Gastroesophageal sphincter (tissue), 3 donors: ENCODE measurements around the gene LRRC41.

Experiments used
- EP300 ChIP-seq: sonication (generic); formaldehyde crosslinking; IDR thresholded peaks from one replicate; pipeline ENCODE4 v1.6.1; 2017; ENCODE audit warnings: antibody characterized with exemption, mild to moderate bottlenecking
- POLR2A ChIP-seq, 2 donors: fragments of 450-650 bp; IDR thresholded peaks; one replicate each; pipeline ENCODE4 v1.6.1; 2017; ENCODE audit warnings: antibody characterized with exemption in 2 of 2, mild to moderate bottlenecking in 2 of 2, moderate library complexity in 1 of 2
- TF ChIP-seq, protein P1 (sequence below), 4 experiments: fragments of 200-600 bp in 2 of 4; fragments of 450-650 bp in 2 of 4; sonication (generic) in 1 of 4; IDR thresholded peaks; one replicate each; pipeline ENCODE4 v1.5.1; 2017 to 2019; ENCODE audit warnings: antibody characterized with exemption in 4 of 4, mild to moderate bottlenecking in 2 of 4, moderate library complexity in 2 of 4

- TF ChIP-seq POLR2A (IDR thresholded peaks at IDR 0.05) (no peak), EP300 (no peak)
- TF ChIP-seq, protein P1, sequence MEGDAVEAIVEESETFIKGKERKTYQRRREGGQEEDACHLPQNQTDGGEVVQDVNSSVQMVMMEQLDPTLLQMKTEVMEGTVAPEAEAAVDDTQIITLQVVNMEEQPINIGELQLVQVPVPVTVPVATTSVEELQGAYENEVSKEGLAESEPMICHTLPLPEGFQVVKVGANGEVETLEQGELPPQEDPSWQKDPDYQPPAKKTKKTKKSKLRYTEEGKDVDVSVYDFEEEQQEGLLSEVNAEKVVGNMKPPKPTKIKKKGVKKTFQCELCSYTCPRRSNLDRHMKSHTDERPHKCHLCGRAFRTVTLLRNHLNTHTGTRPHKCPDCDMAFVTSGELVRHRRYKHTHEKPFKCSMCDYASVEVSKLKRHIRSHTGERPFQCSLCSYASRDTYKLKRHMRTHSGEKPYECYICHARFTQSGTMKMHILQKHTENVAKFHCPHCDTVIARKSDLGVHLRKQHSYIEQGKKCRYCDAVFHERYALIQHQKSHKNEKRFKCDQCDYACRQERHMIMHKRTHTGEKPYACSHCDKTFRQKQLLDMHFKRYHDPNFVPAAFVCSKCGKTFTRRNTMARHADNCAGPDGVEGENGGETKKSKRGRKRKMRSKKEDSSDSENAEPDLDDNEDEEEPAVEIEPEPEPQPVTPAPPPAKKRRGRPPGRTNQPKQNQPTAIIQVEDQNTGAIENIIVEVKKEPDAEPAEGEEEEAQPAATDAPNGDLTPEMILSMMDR (IDR thresholded peaks at IDR 0.05) = no peak
Observed at GRCh38 chr1:46343705-46344104, 40.3 kb upstream of the LRRC41 start.
